OCI-LY1 (cell line): ENCODE data around the gene BAIAP2.

ENCODE experiments used
- H2AFZ ChIP-seq: fragments of 200-600 bp; sonication (generic), shearing (Covaris generic); 2 replicates; pipeline ENCODE4 v1.6.0; 2014; ENCODE audit warnings: antibody characterized with exemption, mild to moderate bottlenecking, low read length
- H3F3A ChIP-seq: fragments of 200-600 bp; sonication (generic), shearing (Covaris generic); 2 replicates; pipeline ENCODE4 v1.6.0; 2014; ENCODE audit warnings: mild to moderate bottlenecking, antibody characterized with exemption, low read length, moderate library complexity; ENCODE audit not compliant: insufficient read depth
- H3K27ac ChIP-seq: fragments of 200-600 bp; sonication (generic); 2 replicates; pipeline ENCODE4 v1.5.1; 2014; ENCODE audit warnings: low read length, mixed run types, mild to moderate bottlenecking, low read depth; ENCODE audit not compliant: poor library complexity, severe bottlenecking
- H3K27me3 ChIP-seq: fragments of 200-600 bp; sonication (generic); 2 replicates; pipeline ENCODE4 v1.6.0; 2014; ENCODE audit warnings: antibody characterized with exemption, mild to moderate bottlenecking, low read length, moderate library complexity; ENCODE audit not compliant: insufficient read depth
- H3K36me3 ChIP-seq: fragments of 200-600 bp; sonication (generic); 2 replicates; pipeline ENCODE4 v1.6.1; 2014; ENCODE audit warnings: mild to moderate bottlenecking, antibody characterized with exemption, low read length, moderate library complexity, mixed read lengths; ENCODE audit not compliant: insufficient read depth
- H3K4me1 ChIP-seq: fragments of 200-600 bp; sonication (generic); 2 replicates; pipeline ENCODE4 v1.5.1; 2014; ENCODE audit warnings: mild to moderate bottlenecking, low read length, moderate library complexity; ENCODE audit not compliant: insufficient read depth, severe bottlenecking
- H3K4me2 ChIP-seq: fragments of 200-600 bp; sonication (generic), shearing (Covaris generic); 2 replicates; pipeline ENCODE4 v1.6.1; 2014; ENCODE audit warnings: low read length
- H3K4me3 ChIP-seq: fragments of 200-600 bp; sonication (generic); 2 replicates; pipeline ENCODE4 v1.5.1; 2014; ENCODE audit warnings: low read length, low read depth, mild to moderate bottlenecking, mixed read lengths; ENCODE audit not compliant: poor library complexity, severe bottlenecking
- H3K79me2 ChIP-seq: fragments of 200-600 bp; shearing (Covaris generic); 2 replicates; pipeline ENCODE4 v1.6.1; 2016; ENCODE audit warnings: mixed run types, low read length, mixed read lengths; ENCODE audit not compliant: insufficient read depth
- H3K9ac ChIP-seq: fragments of 200-600 bp; sonication (generic), shearing (Covaris generic); 2 replicates; pipeline ENCODE4 v1.6.1; 2014; ENCODE audit warnings: mild to moderate bottlenecking, low read length, mixed read lengths
- H3K9me2 ChIP-seq: fragments of 200-600 bp; sonication (generic), shearing (Covaris generic); 2 replicates; pipeline ENCODE4 v1.6.1; 2014; ENCODE audit warnings: low read depth, mild to moderate bottlenecking, low read length, mixed read lengths
- H3K9me3 ChIP-seq: fragments of 200-600 bp; shearing (Covaris generic); 2 replicates; pipeline ENCODE4 v1.6.1; 2014; ENCODE audit warnings: low read length, mixed read lengths
- H4K20me1 ChIP-seq: fragments of 200-600 bp; sonication (generic), shearing (Covaris generic); 2 replicates; pipeline ENCODE4 v1.6.0; 2016; ENCODE audit warnings: mild to moderate bottlenecking, low read length; ENCODE audit not compliant: insufficient read depth
- CTCF ChIP-seq: fragments of 200-600 bp; sonication (generic), shearing (Covaris generic); IDR thresholded peaks from 2 replicates; pipeline ENCODE4 v1.5.1; 2017; ENCODE audit warnings: mild to moderate bottlenecking, antibody characterized with exemption, low read length, moderate library complexity, mixed read lengths
- EZH2 ChIP-seq: fragments of 200-600 bp; sonication (generic), shearing (Covaris generic); IDR thresholded peaks from 2 replicates; pipeline ENCODE4 v1.8.0; 2017; ENCODE audit warnings: borderline replicate concordance, mixed run types, mild to moderate bottlenecking, antibody characterized with exemption, low read length, moderate library complexity, mixed read lengths

The BAIAP2 gene

GRCh38 chr17:81163051-81163695, 128.2 kb downstream of the BAIAP2 start:
- Histone ChIP-seq H3K9me2 (no peaks in the 10 kb centered on the region), H3K27ac (no peak overlapping the region), H3K9ac (no peak overlapping the region), H3F3A (no peaks in the 10 kb centered on the region), H3K27me3 (0 out of 2 replicates have a peak, but pooled peaks cover 4% of the 10 kb centered on the region), H2AFZ (no peak overlapping the region), H3K4me3 (no peak overlapping the region), H3K36me3 (no peaks in the 10 kb centered on the region), H4K20me1 (no peaks in the 10 kb centered on the region), H3K4me1 (no peaks in the 10 kb centered on the region), H3K4me2 (no peak overlapping the region), H3K79me2 (no peaks in the 10 kb centered on the region), H3K9me3 (no peaks in the 10 kb centered on the region)
- TF ChIP-seq CTCF (no peak), EZH2 (no peak)

GRCh38 chr17:81163703-81164370, 128.9 kb downstream of the BAIAP2 start:
- no peak overlapping the region for H3K27ac ChIP-seq

More at GRCh38 chr17:81163703-81164370, 128.9 kb downstream of the BAIAP2 start:
- no peaks in the 10 kb centered on the region for H3K9me2 ChIP-seq
- no peaks in the 10 kb centered on the region for H3K36me3 ChIP-seq
- no peaks in the 10 kb centered on the region for H3K27me3 ChIP-seq
- H3K4me3 ChIP-seq: no peak overlapping the region
- no peak overlapping the region for H3K4me2 ChIP-seq
- H3K9me3 ChIP-seq: no peaks in the 10 kb centered on the region
- H4K20me1 ChIP-seq: no peaks in the 10 kb centered on the region
- no peak overlapping the region for H3K9ac ChIP-seq
- no peak for TF ChIP-seq CTCF
- no peak for TF ChIP-seq EZH2
- H3K79me2 ChIP-seq: no peaks in the 10 kb centered on the region
- H3K4me1 ChIP-seq: no peaks in the 10 kb centered on the region
- no peak overlapping the region for H2AFZ ChIP-seq
- H3F3A ChIP-seq: no peaks in the 10 kb centered on the region
